Hepatocyte (in vitro differentiated cells): ENCODE data around the gene KDM6A.
"Not testable (repeated sequence)": the region's sequence is repeated elsewhere in the genome, so short reads cannot be mapped to it uniquely, and the experiment has no call there.

ENCODE experiments used
- CTCF ChIP-seq: fragments of 200-600 bp; sonication (generic); IDR thresholded peaks from 2 replicates; pipeline ENCODE4 v1.5.1; 2016; ENCODE audit warnings: antibody characterized with exemption, mild to moderate bottlenecking; ENCODE audit not compliant: poor library complexity
- EZH2 ChIP-seq: fragments of 200-600 bp; sonication (generic); IDR thresholded peaks from 2 replicates; pipeline ENCODE4 v1.6.1; 2016; ENCODE audit warnings: antibody characterized with exemption, mild to moderate bottlenecking, borderline replicate concordance
- EZH2phosphoT487 ChIP-seq: fragments of 200-600 bp; sonication (generic); IDR thresholded peaks from one replicate; pipeline ENCODE4 v1.6.1; 2018; ENCODE audit warnings: antibody characterized with exemption, mild to moderate bottlenecking, low read depth, moderate library complexity; ENCODE audit not compliant: unreplicated experiment, severe bottlenecking

GRCh38 chrX:44999237-44999636, 126.2 kb downstream of the KDM6A start:
- TF ChIP-seq CTCF, EZH2phosphoT487, EZH2: not testable (repeated sequence)
